Cerebellar cortex (tissue), 1 donor: ENCODE results near the gene DMRTC2.

Source experiments
- DNase-seq: peaks from one replicate; pipeline ENCODE4 v3.0.0-alpha.2; 2015; ENCODE audit warnings: low spot score

Gene DMRTC2

GRCh38 chr19:41890936-41891335, 46.1 kb downstream of the DMRTC2 start:
- no peak for DNase-seq

GRCh38 chr19:41892173-41892902, 47.5 kb downstream of the DMRTC2 start:
- no peak for DNase-seq

DNA sequence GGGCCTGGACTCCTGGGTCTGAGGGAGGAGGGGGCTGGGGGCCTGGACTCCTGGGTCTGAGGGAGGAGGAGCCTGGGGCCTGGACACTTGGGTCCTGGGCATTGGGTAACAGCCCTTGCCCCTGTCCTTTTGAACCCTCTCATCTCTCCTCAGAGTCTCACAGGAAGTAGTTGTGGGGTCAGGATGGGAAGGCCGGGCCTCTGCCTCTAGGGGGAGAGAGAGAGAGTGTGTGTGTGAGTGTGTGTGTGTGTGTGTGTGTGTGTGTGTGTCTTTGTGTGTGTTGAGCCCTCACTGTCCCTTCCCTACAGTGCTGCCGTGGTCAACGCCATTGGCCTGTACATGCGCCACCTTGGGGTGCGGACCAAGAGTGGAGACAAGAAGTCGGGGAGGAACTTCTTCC, 49.1 kb downstream of the DMRTC2 start:
- DNase-seq, result peak; percentile 33

GRCh38 chr19:41894350-41894749, 49.5 kb downstream of the DMRTC2 start:
- no peak for DNase-seq

DNA sequence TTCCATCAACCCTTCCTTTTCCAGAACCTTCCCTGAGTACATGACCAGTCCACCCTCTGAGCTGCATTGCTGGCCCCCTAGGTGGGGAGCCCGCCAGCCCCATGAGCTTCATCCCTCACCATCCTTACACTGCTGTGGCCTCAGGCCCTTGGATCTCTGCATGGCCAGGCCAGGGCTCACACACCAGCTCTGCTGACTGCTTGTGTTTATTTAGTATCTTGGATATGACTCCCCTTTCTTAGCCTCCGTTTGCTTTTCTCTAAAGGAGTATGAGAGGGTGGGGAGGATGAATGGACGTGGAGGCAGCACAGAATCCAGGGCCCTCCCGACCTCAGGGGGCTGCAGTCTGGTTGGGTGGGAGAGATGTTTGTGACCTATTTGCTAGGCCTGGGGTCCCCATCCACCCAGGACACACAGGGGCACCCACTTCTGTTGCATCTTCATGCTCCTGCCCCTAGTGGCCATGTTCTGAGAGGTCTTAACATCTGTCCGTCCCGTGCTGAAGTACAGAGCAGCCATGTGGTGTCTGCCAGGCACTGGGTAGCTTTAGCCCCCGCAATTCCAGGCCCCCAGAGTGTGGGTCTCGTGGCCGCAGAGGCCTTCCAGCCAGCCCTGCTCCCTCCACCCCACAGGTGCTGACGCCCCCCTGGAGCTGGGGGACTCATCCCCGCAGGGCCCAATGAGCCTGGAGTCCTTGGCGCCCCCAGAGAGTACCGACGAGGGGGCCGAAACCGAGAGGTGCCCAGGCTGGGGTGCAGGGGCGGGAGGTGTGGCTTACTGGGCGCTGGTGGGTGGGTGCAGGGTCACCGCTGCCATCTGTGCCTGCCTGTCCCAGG, 51.1 kb downstream of the DMRTC2 start:
- peak; percentile 28 for DNase-seq

DNA sequence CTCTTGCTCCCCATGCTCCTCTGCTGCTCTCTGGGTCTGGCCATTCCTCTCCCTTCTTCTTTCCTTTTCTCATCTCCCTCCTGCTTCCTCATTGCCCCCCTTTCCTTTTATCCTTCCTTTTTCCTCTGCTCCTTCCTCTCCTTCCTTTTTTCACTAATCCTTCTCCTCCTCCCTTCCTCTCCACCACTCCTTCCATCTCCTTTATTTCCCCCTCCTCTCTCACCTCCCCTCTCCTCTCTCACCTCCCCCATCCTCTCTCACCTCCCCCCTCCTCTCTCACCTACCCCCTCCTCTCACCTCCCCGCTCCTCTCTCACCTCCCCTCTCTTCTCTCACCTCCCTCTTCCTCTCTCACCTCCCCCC, 51.7 kb downstream of the DMRTC2 start:
- no peak for DNase-seq

GRCh38 chr19:41897181-41897580, 52.3 kb downstream of the DMRTC2 start:
- DNase-seq, result no peak

- DNase-seq, result no peak
These were observed 53.0 kb downstream of the DMRTC2 start for GRCh38 chr19:41897820-41898219.

DNA sequence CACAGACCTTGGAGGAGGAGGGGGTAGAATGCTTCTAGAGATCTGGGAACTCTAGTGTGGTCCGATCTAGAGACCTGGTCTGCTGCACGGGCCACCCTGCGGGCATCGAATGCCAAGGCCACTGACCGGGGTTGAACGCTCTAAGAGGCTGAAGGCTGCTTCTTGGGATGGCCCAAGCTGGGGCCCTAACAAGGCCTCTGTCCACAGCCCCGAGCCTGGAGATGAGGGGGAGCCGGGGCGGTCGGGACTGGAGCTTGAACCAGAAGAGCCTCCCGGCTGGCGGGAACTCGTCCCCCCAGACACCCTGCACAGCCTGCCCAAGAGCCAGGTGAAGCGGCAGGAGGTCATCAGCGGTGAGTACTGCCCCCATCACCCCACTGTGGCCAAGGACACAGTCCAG, 53.4 kb downstream of the DMRTC2 start:
- no peak for DNase-seq
